Left ventricle myocardium inferior (tissue), 1 donor: ENCODE measurements around the gene KIF21B. TPM values are rescaled to one million over a fixed set of nuclear protein-coding genes. Genes with fewer than 3 reads are reported as not detected.

ENCODE experiments used
- DNase-seq: peaks from one replicate; pipeline ENCODE4 v3.0.0-alpha.2; 2020
- H3K27ac ChIP-seq: fragments of 200-600 bp; replicated peaks from 2 replicates; pipeline ENCODE4 v1.8.0; 2021
- H3K27me3 ChIP-seq: fragments of 200-600 bp; 2 replicates; pipeline ENCODE4 v1.8.0; 2021; ENCODE audit warnings: low read depth
- H3K36me3 ChIP-seq: fragments of 200-600 bp; 2 replicates; pipeline ENCODE4 v1.8.0; 2021
- H3K4me1 ChIP-seq: fragments of 200-600 bp; 2 replicates; pipeline ENCODE4 v1.8.0; 2021
- H3K4me3 ChIP-seq: fragments of 200-600 bp; 2 replicates; pipeline ENCODE4 v1.8.0; 2021; ENCODE audit warnings: mild to moderate bottlenecking, moderate library complexity
- H3K9me3 ChIP-seq: fragments of 200-600 bp; replicated peaks from 2 replicates; pipeline ENCODE4 v1.8.0; 2021
- CTCF ChIP-seq: fragments of 200-600 bp; IDR thresholded peaks from 2 replicates; pipeline ENCODE4 v1.8.0; 2021; ENCODE audit warnings: antibody characterized with exemption, mild to moderate bottlenecking, borderline replicate concordance
- intact Hi-C: fragments of 100-400 bp; cut with micrococcal nuclease; formaldehyde crosslinking; loops from one replicate; pipeline ENCODE4 v1.11.0; 2022
- long read RNA-seq: library from polyadenylated mRNA; unstranded; transcript quantifications from one replicate; pipeline ENCODE4 v2.0.0, GENCODE V29; 2021
- total RNA-seq: library from RNA; stranded (reverse); fragmentation: NEBNext Ultra II Directional; extraction: Animal tissue kit (Norgen Biotek cat#: 25700); gene quantifications from one replicate; pipeline ENCODE4 v1.2.1, GENCODE V29; 2021
- donor health status: DM: no; HTN: yes; CAD: no; lungs with severe emphysema.

The KIF21B gene
- 0.47 TPM for total RNA-seq
- long read RNA-seq, partial matches to known transcripts, result 0 of 1 reads
- long read RNA-seq, other reads (novel, unspliced or antisense), result 1 of 1 reads

GRCh38 chr1:201023517-201023902, at the start of gene KIF21B:
Gene KIF21B, minus strand, starts transcription at chr1:201023714. Its CDS starts 331 bp downstream, at chr1:201023383.
- H3K27ac ChIP-seq, result no peak within 1 kb of the TSS
- intact Hi-C loops, result no loop called here

GRCh38 chr1:201072922-201073321, 49.4 kb upstream of the KIF21B start:
- no peaks in the 10 kb centered on the region for H3K9me3 ChIP-seq
- H3K4me3 ChIP-seq, result no peak overlapping the region
- TF ChIP-seq CTCF, result no peak
- intact Hi-C loops, result no loop called here
- no peaks in the 10 kb centered on the region for H3K36me3 ChIP-seq
- no peak for DNase-seq
- H3K27me3 ChIP-seq, result peaks cover 28% of the 10 kb centered on the region
- H3K27ac ChIP-seq, result no peak overlapping the region
- no peaks in the 10 kb centered on the region for H3K4me1 ChIP-seq

More at GRCh38 chr1:201023517-201023902, at the start of gene KIF21B:
- no peak for TF ChIP-seq CTCF
- Histone ChIP-seq H3K4me3 (peak within 1 kb of the TSS; percentile 69), H3K36me3 (no peaks in the 10 kb centered on the region), H3K9me3 (no peaks in the 10 kb centered on the region), H3K27me3 (peaks cover 23% of the 10 kb centered on the region), H3K4me1 (peaks cover 42% of the 10 kb centered on the region)
- DNase-seq, result peak; percentile 81

GRCh38 chr1:201072149-201072548, 48.6 kb upstream of the KIF21B start:
- peaks cover 26% of the 10 kb centered on the region for H3K27me3 ChIP-seq
- no peak for DNase-seq
- no peaks in the 10 kb centered on the region for H3K36me3 ChIP-seq

GRCh38 chr1:201069636-201070035, 46.1 kb upstream of the KIF21B start:
- Histone ChIP-seq H3K27ac (no peak overlapping the region), H3K27me3 (peaks cover 23% of the 10 kb centered on the region), H3K4me3 (no peak overlapping the region), H3K36me3 (no peaks in the 10 kb centered on the region), H3K4me1 (no peaks in the 10 kb centered on the region), H3K9me3 (no peaks in the 10 kb centered on the region)
- intact Hi-C loops, result no loop called here
- no peak for DNase-seq
- TF ChIP-seq CTCF, result no peak

More at GRCh38 chr1:201072149-201072548, 48.6 kb upstream of the KIF21B start:
- H3K4me3 ChIP-seq, result no peak overlapping the region
- TF ChIP-seq CTCF, result no peak
- intact Hi-C loops, result no loop called here
- no peak overlapping the region for H3K27ac ChIP-seq
- no peaks in the 10 kb centered on the region for H3K9me3 ChIP-seq
- no peaks in the 10 kb centered on the region for H3K4me1 ChIP-seq

- Histone ChIP-seq H3K27ac (no peak overlapping the region), H3K4me1 (no peaks in the 10 kb centered on the region), H3K9me3 (no peaks in the 10 kb centered on the region), H3K36me3 (no peaks in the 10 kb centered on the region), H3K4me3 (no peak overlapping the region), H3K27me3 (peaks cover 20% of the 10 kb centered on the region)
- no peak for TF ChIP-seq CTCF
- DNase-seq, result no peak
- intact Hi-C loops, result no loop called here
These were observed 45.5 kb upstream of the KIF21B start for GRCh38 chr1:201068976-201069375.
